Measurements from ENCODE around the gene RAB25. TPM values are rescaled to one million over a fixed set of nuclear protein-coding genes. Genes with fewer than 3 reads are reported as not detected.

The RAB25 gene
- total and polyA plus RNA-seq, 2 of the 13 experiments (the other 11 are each of a cell fraction or from before 2014, with no cell fraction given) = 0.20 to 0.22 TPM

- intact Hi-C loops (cut with micrococcal nuclease; ENCODE audit: unreplicated experiment) = loop anchor here (10.0 kb wide), 1 partner anchor 60 kb away; no protein-coding TSS in a partner anchor
- no peak overlapping the region for H3K27ac ChIP-seq (ENCODE audit: extremely low read length, insufficient read depth, low read length)
- POLR2A ChIA-PET = interaction anchor here (1.2 to 2.4 kb wide), 2 partner anchors 124 to 130 kb away, joined by 7 to 9 read pairs; partner anchors contain the start of gene KHDC4
Observed at GRCh38 chr1:156064615-156065014, 3.7 kb downstream of the RAB25 start.

More at GRCh38 chr1:156064615-156065014, 3.7 kb downstream of the RAB25 start:
- BruUV-seq (replicated peaks) = no TSS peak
- H3K9me3 ChIP-seq (ENCODE audit: low read length) = no peaks in the 10 kb centered on the region
- no peak overlapping the region for H3K4me3 ChIP-seq (replicated peaks in 1 of 3; ENCODE audit: insufficient read depth in 1 of 3, low read depth in 2 of 3, low read length in 3 of 3)
- ATAC-seq (no peak), FAIRE-seq (no peak), DNase-seq (ENCODE audit: low spot score) (no peak)
- in situ Hi-C loops (cut with HindIII; ENCODE audit: extremely low pct_ligation_motif_present, low pct_unique_long_range_greater_than_20kb) = loop anchor here (10.0 kb wide), 1 partner anchor 120 kb away; the partner anchor contains the start of gene RXFP4
- CTCF ChIA-PET (ENCODE audit: low intra/inter-chr PET ratio, low total read pairs) = no interaction called here
- H3K4me2 ChIP-seq (ENCODE audit: low read depth, low read length) = no peak overlapping the region
- H3K79me2 ChIP-seq (ENCODE audit: insufficient read depth, low read length) = no peaks in the 10 kb centered on the region
- no peaks in the 10 kb centered on the region for H3K36me3 ChIP-seq (replicated peaks in 1 of 2; ENCODE audit: control insufficient read depth in 1 of 2, insufficient read depth in 2 of 2, low read length in 2 of 2)
- no peaks in the 10 kb centered on the region for H4K20me1 ChIP-seq (ENCODE audit: insufficient read depth, low read length)
- peaks cover 39% of the 10 kb centered on the region for H3K4me1 ChIP-seq (ENCODE audit: insufficient read depth, low read length)
- H3K27me3 ChIP-seq (ENCODE audit: control insufficient read depth in 1 of 2, insufficient read depth in 2 of 2, low read length in 2 of 2) = no peaks in the 10 kb centered on the region
- H2AFZ ChIP-seq (ENCODE audit: low read length) = no peak overlapping the region
- TF ChIP-seq ISL2 (CRISPR knock-in tag; IDR thresholded peaks at IDR 0.05) (no peak), ZBTB10 (CRISPR knock-in tag; IDR thresholded peaks at IDR 0.05; ENCODE audit: borderline replicate concordance) (no peak), ZBTB14 (CRISPR knock-in tag; IDR thresholded peaks at IDR 0.05) (no peak), RELA (CRISPR knock-in tag; IDR thresholded peaks at IDR 0.05) (no peak), BRF2 (CRISPR knock-in tag; IDR thresholded peaks at IDR 0.05) (no peak), HINFP (CRISPR knock-in tag; IDR thresholded peaks at IDR 0.05; ENCODE audit: low read depth) (no peak), ZNF235 (CRISPR knock-in tag; IDR thresholded peaks at IDR 0.05; ENCODE audit: borderline replicate concordance) (no peak)
- H3K9ac ChIP-seq (ENCODE audit: insufficient read depth, low read depth, low read length) = no peak overlapping the region
- 71% methylated on average over 2 of the region's 2 CpGs for WGBS (ENCODE audit: low lambda C conversion rate)
